HL-60 (cell line): Measurements from ENCODE around the gene DAD1.

ENCODE experiments used
- CTCF ChIP-seq: IDR thresholded peaks from one replicate; pipeline ENCODE4 v1.5.1; 2011; ENCODE audit warnings: low read length, control low read depth, inconsistent platforms; ENCODE audit not compliant: insufficient read depth
- POLR2AphosphoS5 ChIP-seq: IDR thresholded peaks from 2 replicates; pipeline ENCODE4 v1.6.1; 2012; ENCODE audit warnings: low read depth

- TF ChIP-seq CTCF (no peak), POLR2AphosphoS5 (no peak)
Measured at GRCh38 chr14:22545842-22546721, 42.9 kb downstream of the DAD1 start.
